Hematopoietic multipotent progenitor cell (in vitro differentiated cells): ENCODE measurements around the gene PTPRCAP. TPM values are rescaled to one million over a fixed set of nuclear protein-coding genes. Genes with fewer than 3 reads are reported as not detected.
A peak's percentile ranks its signal among the peaks of the same experiment; 100 is the strongest.

Experiments
- DNase-seq, 3 donors: peaks; one replicate each; pipeline ENCODE4 v3.0.0-alpha.2; 2011 to 2015; ENCODE audit warnings: low read depth in 2 of 3, low spot score in 2 of 3
- total RNA-seq: library from RNA; depleted of rRNA; stranded (reverse); fragments of >200 nt; gene quantifications from one replicate; pipeline ENCODE4 v1.2.3, GENCODE V29; 2012

The PTPRCAP gene
- total RNA-seq, 1 donor, result 230 TPM

DNA sequence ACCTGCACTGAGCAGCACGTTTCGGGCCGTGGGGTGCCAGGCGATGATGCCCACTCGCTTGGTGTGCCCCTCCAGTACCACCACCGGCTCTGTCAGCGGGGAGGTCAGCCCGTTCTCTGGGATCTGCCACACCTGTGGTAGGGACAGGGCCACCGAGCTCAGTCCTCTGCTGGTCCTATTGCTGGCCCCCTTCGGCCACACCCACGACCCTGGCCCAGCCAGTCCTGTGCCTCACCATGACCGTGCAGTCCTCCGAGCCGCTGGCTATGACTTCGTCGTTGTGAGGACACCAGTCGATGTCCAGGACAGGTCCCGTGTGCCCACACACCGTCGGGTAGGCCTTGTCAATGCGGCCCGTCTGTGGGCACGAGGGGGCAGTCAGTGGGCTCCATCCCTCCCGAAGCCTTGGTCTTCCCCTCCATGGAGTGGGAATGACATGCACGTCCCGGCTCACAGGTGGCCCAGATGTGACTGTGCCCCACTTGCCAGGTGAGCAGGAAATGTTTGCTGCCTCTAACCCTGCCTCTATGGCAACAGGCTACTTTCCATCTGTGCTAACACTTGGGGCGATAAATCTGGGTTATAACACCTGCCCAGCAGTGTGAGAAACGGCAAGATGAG, 4.4 kb upstream of the PTPRCAP start:
- no peak for DNase-seq

DNA sequence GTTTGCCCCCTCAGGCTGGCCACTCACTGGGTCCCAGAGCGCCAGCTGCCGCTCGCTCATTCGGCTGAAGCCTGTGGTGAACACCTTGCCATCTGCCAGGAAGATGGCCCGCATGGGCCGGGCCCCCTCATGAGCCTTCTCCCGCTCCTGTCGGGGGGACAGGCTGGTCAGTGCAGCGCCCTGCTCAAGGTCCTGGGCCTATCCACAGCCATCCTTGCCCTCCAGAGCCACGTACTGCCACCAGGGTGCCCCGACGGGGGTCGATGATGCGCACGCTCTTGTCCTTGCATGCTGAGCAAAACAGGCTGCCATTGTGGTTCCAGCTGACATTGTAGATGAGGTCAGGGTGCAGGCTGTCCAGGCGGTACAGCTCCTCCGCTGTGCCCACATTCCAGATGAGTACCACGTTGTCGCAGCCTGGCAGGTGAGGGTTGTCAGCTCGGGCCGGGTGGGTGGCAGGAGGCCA, 3.6 kb upstream of the PTPRCAP start:
- DNase-seq, result no peak

DNA sequence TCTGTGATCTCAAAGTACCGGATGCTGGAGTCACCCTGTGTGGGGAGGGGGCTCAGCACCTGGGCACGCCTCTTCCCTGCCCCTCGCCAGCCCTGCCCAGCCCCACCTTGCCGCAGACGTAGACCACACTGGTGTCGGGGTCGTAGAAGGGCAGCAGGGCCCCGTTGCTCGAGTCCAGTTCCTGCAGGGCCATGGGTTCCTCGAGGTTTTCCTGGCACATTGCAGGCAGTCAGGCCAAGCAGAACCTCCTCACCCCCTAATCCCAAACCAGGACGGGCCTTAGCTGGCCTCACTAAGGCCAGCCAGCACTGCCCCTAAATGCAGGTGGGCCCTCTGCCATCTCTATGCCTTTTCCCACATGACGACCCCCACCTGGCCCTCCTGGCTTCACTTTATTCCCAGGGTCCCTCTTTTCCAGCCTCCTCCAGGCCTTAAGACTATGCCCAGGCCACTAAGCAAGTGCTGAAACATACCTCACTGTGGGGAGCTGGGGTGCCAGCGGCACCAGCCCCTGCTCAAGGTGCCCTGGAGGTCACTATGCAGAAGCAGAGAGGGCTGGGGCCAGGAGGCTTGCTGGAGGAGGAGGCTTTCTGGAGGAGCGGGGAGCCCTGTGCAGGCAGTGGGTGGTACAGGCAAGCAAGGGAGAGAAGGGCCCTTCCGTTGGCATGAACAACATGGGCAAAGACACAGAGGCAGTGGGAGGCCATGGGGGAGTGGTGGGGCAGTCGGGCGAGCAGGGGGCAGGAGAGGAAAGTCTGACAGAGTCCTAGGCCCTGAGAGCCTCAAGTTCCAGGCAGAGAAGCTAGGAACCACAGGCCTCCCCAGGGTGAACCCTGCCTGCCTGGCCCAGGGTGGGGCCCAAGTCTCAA, 3.0 kb upstream of the PTPRCAP start:
- no peak for DNase-seq

DNA sequence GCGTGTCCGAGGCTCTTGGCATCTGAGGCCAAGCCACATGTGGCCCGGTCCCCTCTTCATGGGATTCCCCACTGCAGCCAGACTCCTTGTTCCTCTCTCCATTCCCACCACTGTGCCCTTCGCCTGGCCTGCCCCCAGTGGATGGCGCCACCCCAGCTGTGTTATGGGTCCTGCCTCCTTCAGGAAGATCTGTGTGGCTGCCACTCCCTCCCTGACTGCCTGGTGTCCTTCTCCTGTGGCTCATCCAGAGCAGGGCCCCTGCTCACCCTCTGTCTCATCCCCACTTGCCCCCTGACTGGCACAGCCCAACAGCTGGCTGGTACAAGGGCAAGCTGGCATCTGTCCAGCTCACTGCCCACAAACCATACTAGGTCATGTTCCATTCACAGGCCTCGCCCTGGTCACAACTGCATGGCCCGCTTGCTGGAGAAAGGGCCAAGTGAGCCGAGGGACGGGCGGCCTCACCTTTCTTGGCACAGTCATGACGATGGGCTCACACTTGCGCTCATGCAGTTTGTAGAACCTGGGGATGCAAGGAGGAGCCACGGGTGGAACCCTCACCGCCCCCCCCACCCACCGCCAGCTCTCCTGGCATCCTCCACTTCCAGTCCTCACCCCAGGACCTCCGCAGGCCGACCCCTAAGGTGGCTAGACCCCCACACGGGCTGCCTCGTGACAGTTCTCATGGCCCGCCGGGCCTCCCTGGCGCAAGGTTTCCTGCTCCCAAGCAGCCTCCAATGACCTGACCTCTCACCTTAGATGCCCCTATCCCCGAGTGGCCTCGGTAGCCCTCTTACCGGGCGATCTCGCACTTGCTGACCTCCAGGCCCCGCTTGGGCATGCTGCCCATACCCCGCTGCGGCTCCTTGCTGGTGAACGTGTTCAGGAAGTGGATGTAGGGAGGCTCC, 2.1 kb upstream of the PTPRCAP start:
- DNase-seq, result peak in 1 of 3 donors; percentile 40

DNA sequence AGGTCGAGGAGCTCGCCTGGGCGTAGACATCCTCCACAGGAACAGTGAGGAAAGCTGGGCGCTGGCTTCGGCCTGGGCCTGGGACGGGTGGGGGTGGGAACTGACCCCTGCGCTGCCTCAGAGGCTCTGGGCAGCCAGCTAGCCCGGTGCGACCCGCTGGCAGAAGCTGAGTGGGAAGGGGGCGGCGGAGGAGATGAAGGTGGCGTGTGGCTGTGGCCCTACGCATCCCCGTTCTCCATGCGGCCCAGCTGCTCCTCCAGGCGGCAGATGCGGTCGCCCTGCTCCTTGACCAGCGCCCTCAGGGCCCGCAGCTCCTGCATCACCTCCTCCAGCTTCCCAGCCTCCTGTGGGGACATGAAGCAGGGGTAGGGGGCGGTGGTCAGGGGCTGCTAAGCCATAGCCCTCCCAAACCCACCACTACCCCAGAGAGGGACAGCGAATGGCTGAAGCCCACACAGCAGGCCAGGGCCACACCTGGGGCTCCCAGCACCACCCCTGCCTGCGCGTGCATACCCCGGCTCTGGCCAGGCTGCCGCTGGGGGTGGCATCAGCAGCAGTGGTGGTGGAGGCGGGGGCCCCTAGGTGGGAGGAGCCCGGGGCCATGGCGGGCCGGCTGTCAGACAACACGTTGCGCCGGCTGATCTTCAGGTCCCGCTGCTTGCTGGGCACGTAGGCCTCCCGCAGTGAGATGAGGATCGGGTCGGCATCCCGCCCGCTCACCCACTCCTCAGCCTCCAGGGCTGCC, 848 bp upstream of the PTPRCAP start:
- DNase-seq, result no peak

DNA sequence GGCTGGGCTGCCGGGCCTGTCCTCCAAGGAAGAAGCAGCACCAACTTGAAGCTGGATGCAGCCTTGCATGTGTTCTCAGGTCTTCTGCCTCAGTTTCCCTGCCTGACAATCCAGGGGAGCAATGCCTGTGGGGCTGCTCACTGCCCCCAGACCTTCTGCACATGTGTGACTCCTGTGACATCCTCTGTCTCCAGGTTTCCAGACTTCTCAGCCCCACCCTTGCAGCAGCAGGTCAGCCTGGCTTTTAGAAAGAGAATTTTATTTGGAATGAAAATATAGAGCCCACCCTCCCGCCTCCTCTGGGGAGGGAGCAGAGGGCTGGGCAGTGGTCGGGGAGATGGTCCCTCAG, 301 bp upstream of the PTPRCAP start:
- no peak for DNase-seq

DNA sequence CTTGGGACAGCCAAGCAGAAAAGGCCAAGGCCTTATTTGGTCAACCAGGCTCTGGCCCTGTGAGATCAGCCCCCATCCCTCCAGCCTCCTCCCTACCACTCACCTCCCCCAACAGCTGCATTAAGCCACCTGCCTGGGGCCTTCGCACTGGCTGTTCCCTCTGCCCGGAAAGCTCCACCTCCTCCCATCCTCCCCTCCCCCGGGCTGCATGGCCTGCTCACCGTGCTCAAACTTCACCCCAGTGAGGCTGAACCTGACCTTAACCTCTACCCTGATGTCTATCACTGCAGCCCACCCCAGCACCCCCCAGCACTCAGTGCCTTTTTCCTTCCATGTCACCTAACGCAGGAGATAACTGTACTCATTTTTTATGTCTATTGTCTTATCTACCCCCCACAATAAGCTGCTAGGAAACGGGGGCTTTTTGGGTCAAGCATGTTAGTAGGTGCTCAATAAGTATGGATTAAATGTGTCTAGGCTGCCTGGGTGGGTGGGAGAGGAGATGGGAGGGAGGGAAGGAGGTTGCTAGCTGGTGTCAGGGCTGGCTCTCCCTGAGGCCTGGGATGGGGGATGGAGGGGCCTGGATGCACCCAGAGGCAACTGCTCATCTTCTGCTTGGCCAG, 912 bp downstream of the PTPRCAP start:
- peak in 1 of 3 donors; percentile 33 for DNase-seq

DNA sequence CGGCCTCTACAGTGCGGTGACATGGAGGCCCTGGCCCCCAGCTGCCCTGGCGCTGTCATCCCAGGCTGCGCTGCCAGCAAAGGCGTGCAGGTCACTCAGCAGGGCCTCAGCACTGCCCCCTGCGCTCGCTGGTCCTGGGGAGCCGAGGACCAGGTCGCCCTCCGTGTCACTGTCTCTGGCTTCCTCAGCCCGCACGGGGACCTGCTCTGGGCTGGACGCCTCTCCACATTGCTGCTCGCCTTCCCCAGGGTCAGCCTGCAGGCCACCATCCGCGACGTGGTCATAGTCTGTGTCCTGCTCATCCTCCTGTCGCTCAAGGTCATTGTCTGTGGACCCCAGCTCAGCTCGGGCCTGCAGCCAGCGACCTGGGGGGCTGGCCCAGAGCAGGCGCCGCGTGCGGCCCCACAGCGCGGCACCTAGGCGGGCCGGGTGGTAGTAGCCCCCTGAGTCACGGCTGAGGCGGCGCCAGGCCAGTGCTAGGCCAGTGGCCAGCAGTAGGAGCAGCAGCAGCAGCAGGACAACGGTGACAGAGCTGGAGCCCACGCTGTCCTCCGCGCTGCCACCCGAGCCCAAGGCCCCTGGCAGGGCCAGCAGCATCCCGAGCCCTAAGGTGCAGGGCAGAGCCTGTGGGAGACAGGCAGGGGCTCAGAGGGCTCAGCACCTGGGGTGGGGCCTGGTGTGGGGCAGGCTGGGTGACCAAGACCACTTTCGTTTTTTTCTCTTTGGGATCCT, 1.6 kb downstream of the PTPRCAP start:
- DNase-seq, result no peak

DNA sequence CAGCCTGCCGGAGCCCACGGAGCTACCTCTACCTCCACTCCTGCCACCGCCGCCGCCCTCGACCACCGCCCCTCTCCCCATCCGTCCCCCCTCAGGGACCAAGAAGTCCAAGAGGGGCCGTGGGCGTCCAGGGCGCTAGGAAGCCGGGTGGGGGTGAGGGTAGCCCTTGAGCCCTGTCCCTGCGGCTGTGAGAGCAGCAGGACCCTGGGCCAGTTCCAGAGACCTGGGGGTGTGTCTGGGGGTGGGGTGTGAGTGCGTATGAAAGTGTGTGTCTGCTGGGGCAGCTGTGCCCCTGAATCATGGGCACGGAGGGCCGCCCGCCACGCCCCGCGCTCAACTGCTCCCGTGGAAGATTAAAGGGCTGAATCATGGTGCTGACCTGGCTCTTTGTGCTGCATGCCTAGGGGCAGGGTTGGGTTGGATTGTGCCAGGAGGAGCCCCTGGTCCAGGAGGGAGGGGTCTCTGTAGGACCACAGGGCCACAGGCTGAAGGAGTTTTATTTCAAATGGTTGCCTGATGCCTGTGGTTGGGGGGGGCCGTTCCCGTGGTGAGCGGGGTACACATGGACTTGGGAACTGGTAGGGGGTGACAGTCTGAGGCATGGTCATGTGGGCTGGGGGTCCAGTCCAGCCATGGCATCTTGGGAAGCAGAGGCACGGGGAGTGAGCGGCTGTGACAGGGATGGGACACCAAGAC, 2.3 kb downstream of the PTPRCAP start:
- no peak for DNase-seq

DNA sequence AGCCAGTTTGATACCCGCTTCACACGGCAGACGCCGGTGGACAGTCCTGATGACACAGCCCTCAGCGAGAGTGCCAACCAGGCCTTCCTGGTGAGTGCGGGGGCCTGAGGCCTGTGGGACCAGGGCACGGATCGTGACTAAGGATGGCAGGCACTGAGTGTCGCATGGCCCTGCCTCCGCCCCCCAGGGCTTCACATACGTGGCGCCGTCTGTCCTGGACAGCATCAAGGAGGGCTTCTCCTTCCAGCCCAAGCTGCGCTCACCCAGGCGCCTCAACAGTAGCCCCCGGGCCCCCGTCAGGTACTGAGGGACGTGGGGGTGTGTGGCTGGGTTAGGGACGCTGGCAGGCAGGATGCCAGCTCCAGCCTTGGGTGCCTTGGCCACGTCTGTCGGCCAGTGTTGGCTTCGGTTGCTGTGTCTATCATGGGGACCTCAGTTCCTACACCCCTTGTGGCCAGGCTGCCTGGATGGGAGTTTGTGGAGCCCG, 3.0 kb downstream of the PTPRCAP start:
- no peak for DNase-seq

DNA sequence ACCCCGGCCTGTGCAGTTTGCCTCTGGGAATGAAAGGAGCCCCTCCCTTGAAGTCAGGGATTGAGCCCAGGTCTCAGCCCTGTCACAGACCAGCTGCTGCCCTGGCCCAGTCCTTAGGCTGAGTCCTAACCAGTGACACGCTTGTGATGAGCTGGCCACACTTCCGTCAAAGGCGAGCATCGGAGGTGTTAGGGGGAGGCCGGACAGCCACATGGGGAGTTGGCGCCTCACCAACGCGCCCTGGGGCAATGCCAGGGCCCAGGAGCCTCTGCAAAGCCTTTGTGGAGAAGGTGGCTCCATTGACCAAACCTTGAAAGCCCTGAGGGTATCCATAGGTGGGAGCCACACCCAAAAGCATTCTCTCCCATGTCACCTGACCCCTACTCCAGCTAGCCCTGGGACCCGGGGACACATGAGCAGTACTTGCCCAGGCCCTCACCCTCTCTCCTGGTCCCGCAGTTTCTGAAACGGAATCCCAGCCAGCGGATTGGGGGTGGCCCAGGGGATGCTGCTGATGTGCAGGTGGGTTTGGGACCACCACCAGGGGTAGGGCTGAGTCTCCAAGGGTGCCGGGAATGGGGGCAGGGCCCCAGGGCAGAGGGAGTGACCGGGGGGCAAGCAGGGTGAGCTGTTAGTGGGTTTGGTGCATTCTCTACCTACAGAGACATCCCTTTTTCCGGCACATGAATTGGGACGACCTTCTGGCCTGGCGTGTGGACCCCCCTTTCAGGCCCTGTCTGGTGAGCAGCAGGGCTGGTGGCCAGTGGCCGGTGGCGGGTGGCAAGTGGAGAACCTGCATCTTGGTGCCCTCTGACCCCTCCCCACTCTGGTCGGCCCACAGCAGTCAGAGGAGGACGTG, 3.7 kb downstream of the PTPRCAP start:
- DNase-seq, result no peak

DNA sequence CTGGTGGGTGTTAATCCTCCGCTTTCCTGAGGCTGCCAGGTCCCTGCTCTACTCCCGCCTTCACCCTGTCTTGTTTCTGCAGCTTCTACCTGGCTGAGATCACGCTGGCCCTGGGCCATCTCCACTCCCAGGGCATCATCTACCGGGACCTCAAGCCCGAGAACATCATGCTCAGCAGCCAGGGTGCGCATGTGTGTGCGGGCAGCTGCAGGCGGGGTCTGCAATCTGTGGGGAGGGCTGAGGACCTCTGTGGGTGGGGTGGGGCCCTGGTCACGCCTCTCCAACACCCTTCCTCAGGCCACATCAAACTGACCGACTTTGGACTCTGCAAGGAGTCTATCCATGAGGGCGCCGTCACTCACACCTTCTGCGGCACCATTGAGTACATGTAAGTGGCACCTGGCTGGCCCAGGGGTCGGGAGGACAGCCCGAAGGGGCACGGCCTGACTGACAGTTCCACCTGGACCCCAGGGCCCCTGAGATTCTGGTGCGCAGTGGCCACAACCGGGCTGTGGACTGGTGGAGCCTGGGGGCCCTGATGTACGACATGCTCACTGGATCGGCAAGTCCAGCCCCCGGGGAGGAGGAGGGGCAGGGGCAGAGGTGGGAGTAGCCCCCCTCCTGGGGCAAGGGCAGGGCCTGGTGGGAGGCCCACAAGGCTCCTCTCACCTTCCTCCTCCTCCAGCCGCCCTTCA, 4.7 kb downstream of the PTPRCAP start:
- DNase-seq, result no peak

DNA sequence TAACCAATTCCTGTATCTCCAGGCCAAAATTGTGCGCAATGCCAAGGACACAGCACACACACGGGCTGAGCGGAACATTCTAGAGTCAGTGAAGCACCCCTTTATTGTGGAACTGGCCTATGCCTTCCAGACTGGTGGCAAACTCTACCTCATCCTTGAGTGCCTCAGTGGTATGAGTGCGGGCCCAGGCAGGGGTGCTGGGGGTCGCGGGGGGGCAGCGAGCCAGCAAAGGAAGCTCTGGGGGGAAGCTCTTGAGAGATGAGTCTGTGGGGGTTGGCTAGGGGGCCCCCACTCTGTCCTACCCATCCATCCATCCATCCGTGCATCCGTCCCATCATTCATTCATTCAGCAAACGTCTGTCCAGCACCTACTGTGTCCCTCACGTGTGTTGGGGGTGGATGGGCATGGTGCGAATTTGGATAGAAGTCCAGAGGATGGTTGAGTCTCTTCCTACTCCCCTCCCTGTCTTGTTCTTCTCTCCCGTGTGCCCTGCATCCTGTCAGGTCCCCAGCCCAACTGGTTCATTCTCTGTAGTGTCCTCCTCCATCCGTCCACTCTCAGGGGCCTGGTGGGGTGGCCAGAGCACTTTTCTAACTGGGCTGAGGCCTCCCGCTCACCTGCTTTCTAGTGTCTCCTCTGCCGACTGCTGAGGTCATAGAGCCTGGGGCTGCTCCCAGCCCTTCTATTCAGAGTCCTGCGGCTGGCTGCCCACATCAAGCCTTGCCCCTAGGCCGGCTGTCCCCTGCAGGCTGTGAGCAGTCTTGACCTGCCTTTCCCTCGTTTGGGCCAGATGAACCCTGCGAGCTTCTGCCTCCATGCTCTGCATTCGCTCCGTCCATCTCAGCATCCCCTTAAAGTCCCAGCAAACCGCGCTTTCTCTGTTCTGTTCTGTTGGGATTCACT, 5.9 kb downstream of the PTPRCAP start:
- no peak for DNase-seq

DNA sequence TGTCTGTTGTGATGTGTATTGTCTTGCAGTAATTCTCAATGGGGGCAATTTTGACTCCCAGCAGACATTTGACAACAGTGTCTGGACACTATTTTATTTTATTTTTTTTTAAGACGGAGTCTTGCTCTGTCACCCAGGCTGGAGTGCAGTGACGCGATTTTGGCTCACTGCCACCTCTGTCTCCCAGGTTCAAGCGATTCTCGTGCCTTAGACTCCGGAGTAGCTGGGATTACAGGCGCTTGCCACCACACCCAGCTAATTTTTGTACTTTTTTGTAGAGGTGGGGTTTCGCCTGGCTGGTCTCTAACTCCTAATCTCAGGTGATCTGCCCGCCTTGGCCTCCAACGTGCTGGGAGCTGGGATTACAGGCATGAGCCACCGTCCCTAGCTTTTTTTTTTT, 7.8 kb downstream of the PTPRCAP start:
- no peak for DNase-seq

DNA sequence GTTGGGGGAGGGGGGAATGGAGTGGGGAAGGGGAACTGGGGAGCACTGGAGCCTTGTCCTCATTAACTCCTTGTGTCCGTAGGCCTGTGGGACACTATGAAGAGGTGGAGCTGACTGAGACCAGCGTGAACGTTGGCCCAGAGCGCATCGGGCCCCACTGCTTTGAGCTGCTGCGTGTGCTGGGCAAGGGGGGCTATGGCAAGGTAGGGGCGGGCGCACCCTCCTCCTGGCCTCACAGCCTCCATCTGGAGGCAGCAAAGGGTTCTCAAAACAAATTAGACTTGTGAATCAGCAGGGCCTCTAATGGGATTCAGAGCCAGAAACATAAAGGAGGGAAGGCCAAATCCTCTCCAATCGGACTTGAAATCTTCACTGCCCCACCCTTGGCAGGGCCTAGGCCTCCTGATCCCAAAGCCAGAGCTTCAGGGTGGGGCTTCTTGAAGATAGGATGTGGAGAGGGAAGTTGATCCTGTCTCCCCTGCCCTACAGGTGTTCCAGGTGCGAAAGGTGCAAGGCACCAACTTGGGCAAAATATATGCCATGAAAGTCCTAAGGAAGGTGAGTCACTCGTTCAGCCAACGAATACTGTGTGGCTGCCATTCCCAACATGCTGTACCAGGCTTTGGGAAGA, 8.3 kb downstream of the PTPRCAP start:
- no peak for DNase-seq
